K562 (cell line): ENCODE measurements around the gene RUSC2. TPM values are rescaled to one million over a fixed set of nuclear protein-coding genes. Genes with fewer than 3 reads are reported as not detected.

Experiments
- SMAD2 ChIP-seq: fragments of 150-350 bp; IDR thresholded peaks from 2 replicates; pipeline ENCODE4 v1.6.1; 2014; ENCODE audit warnings: low read depth, mild to moderate bottlenecking, low read length
- ZNF253 ChIP-seq: fragments of 250-450 bp; sonication (Bioruptor Pico); conservative IDR thresholded peaks from 2 replicates; pipeline ENCODE4 v1.6.1; 2021; ENCODE audit warnings: mild to moderate bottlenecking
- polyA plus RNA-seq, 8 experiments: library from polyadenylated mRNA; depleted of rRNA in 4 of 8; stranded (reverse) in 5 of 8; unstranded in 3 of 8; fragments of >200 nt; fragmentation: Nextera tagmentation in 2 of 8; fragmentation: Illumina TruSeq in 1 of 8; extraction: Ambion mirVana in 2 of 8; extraction: Trizol in 1 of 8; gene quantifications; 2 replicates each; pipeline versions ENCODE4 v1.2.1 to v1.2.3, GENCODE V29; 2011 to 2014; ENCODE audit warnings: inconsistent platforms in 1 of 8, missing spikeins in 1 of 8
- total RNA-seq, 7 experiments: library from RNA; depleted of rRNA in 6 of 7; stranded (reverse); fragments of >200 nt in 6 of 7; fragmentation: Illumina TruSeq in 2 of 7; extraction: Trizol in 2 of 7; gene quantifications; 2 replicates each; pipeline versions ENCODE4 v1.2.1 to v1.2.3, GENCODE V29; 2011 to 2021; ENCODE audit warnings: low replicate concordance in 1 of 7
- TF ChIP-seq, protein P1 (sequence below), 2 experiments: fragments of 450-650 bp; formaldehyde crosslinking in 1 of 2; IDR thresholded peaks; 2 replicates each; pipeline versions ENCODE4 v1.4.0 to v1.6.1; 2014 to 2020; ENCODE audit warnings: mild to moderate bottlenecking in 2 of 2, borderline replicate concordance in 1 of 2, low read depth in 1 of 2
- TF ChIP-seq, protein P2 (sequence below): fragments of 250-450 bp; sonication (Bioruptor Pico); IDR thresholded peaks from 2 replicates; pipeline ENCODE4 v1.4.0; 2020; ENCODE audit warnings: borderline replicate concordance

RUSC2 gene
- total and polyA plus RNA-seq, 9 of the 15 experiments (the other 6 are each of a cell fraction or from before 2014, with no cell fraction given), result 0.08 to 12.8 (median 3.1) TPM

DNA sequence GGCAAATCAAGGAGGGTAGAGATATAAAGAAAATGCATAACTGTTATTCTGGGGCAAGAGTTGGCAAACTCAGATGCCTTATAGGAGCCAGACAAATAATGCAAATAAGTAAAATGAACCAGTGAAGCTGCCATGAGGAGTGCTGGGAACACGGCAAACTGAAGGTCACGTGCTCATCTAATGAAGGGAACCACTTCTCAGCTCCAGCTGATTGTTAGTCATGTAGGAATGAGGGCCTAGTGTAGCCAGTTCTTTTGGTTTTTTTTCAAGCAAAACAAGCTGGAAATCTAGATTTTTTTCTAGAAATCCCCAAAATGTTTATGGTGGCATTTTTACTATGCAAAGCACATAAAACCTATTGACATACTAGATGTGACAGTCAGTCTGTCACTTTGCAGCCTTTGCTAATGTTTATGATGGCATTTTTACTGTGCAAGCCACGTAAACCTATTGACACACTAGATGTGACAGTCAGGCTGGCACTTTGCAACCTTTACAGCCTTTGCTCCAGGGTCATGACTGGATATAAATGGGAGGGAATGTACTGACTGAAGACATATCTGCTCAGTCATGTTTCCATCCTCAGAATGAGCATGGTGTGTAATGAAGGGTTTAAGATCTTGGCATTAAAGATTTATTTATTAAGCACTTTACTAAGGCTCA lies 39.4 kb downstream of the RUSC2 start (continued):
- TF ChIP-seq, protein P1, sequence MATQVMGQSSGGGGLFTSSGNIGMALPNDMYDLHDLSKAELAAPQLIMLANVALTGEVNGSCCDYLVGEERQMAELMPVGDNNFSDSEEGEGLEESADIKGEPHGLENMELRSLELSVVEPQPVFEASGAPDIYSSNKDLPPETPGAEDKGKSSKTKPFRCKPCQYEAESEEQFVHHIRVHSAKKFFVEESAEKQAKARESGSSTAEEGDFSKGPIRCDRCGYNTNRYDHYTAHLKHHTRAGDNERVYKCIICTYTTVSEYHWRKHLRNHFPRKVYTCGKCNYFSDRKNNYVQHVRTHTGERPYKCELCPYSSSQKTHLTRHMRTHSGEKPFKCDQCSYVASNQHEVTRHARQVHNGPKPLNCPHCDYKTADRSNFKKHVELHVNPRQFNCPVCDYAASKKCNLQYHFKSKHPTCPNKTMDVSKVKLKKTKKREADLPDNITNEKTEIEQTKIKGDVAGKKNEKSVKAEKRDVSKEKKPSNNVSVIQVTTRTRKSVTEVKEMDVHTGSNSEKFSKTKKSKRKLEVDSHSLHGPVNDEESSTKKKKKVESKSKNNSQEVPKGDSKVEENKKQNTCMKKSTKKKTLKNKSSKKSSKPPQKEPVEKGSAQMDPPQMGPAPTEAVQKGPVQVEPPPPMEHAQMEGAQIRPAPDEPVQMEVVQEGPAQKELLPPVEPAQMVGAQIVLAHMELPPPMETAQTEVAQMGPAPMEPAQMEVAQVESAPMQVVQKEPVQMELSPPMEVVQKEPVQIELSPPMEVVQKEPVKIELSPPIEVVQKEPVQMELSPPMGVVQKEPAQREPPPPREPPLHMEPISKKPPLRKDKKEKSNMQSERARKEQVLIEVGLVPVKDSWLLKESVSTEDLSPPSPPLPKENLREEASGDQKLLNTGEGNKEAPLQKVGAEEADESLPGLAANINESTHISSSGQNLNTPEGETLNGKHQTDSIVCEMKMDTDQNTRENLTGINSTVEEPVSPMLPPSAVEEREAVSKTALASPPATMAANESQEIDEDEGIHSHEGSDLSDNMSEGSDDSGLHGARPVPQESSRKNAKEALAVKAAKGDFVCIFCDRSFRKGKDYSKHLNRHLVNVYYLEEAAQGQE (IDR thresholded peaks at IDR 0.05; ENCODE audit: borderline replicate concordance), result no peak
- TF ChIP-seq, protein P1 (CRISPR knock-in tag; IDR thresholded peaks at IDR 0.05; ENCODE audit: low read depth), result no peak
- TF ChIP-seq ZNF253 (CRISPR knock-in tag) (no peak), SMAD2 (no peak)
- TF ChIP-seq, protein P2, sequence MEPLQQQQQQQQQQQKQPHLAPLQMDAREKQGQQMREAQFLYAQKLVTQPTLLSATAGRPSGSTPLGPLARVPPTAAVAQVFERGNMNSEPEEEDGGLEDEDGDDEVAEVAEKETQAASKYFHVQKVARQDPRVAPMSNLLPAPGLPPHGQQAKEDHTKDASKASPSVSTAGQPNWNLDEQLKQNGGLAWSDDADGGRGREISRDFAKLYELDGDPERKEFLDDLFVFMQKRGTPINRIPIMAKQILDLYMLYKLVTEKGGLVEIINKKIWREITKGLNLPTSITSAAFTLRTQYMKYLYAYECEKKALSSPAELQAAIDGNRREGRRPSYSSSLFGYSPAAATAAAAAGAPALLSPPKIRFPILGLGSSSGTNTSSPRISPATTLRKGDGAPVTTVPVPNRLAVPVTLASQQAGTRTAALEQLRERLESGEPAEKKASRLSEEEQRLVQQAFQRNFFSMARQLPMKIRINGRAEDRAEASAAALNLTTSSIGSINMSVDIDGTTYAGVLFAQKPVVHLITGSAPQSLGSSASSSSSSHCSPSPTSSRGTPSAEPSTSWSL, result no peak
